ENCODE measurements around the gene SNRPA. TPM values are rescaled to one million over a fixed set of nuclear protein-coding genes. Genes with fewer than 3 reads are reported as not detected.

The SNRPA gene
- polyA plus RNA-seq, 3 donors: 27.9 to 78.3 (median 44.2) TPM

GRCh38 chr19:40741527-40742390, 9.2 kb upstream of the SNRPA start:
- intact Hi-C loops (cut with micrococcal nuclease): no loop called here
- TF ChIP-seq, protein P1, sequence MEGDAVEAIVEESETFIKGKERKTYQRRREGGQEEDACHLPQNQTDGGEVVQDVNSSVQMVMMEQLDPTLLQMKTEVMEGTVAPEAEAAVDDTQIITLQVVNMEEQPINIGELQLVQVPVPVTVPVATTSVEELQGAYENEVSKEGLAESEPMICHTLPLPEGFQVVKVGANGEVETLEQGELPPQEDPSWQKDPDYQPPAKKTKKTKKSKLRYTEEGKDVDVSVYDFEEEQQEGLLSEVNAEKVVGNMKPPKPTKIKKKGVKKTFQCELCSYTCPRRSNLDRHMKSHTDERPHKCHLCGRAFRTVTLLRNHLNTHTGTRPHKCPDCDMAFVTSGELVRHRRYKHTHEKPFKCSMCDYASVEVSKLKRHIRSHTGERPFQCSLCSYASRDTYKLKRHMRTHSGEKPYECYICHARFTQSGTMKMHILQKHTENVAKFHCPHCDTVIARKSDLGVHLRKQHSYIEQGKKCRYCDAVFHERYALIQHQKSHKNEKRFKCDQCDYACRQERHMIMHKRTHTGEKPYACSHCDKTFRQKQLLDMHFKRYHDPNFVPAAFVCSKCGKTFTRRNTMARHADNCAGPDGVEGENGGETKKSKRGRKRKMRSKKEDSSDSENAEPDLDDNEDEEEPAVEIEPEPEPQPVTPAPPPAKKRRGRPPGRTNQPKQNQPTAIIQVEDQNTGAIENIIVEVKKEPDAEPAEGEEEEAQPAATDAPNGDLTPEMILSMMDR (IDR thresholded peaks at IDR 0.05): no peak
- H3K4me1 Mint-ChIP-seq: peaks cover 6% of the 10 kb centered on the region
- Histone ChIP-seq H2AFZ (ENCODE audit: insufficient read depth, low read depth, low read length, poor library complexity, severe bottlenecking) (no peak overlapping the region), H3K79me2 (ENCODE audit: insufficient read depth, low read length) (peaks cover under 1% of the 10 kb centered on the region), H4K20me1 (ENCODE audit: insufficient read depth, low read length) (no peaks in the 10 kb centered on the region), H3K27ac (ENCODE audit: low read depth in 1 of 2, low read length in 2 of 2) (peak overlapping the region in 1 of 2 donors; percentile 36), H3K4me1 (ENCODE audit: control insufficient read depth in 1 of 2, insufficient read depth in 2 of 2, low read length in 2 of 2) (no peaks in the 10 kb centered on the region), H3K9me3 (replicated peaks in 1 of 2; ENCODE audit: control insufficient read depth in 1 of 2, insufficient read depth in 1 of 2, low read length in 2 of 2) (no peaks in the 10 kb centered on the region), H3K27me3 (ENCODE audit: control insufficient read depth in 2 of 2, insufficient read depth in 2 of 2, low read length in 2 of 2) (no peaks in the 10 kb centered on the region), H3K36me3 (replicated peaks in 1 of 2; ENCODE audit: control insufficient read depth in 1 of 2, insufficient read depth in 2 of 2, low read length in 2 of 2) (peaks cover 41 to 46% of the 10 kb centered on the region in 2 donors), H3K9ac (ENCODE audit: insufficient read depth, low read length, poor library complexity, severe bottlenecking) (no peak overlapping the region), H3K4me3 (replicated peaks in 1 of 3; ENCODE audit: low read depth in 2 of 3, low read length in 3 of 3) (no peak overlapping the region), H3K4me2 (replicated peaks; ENCODE audit: extremely low read depth, low read length, poor library complexity, severe bottlenecking) (no peak overlapping the region)
- no peak overlapping the region for H3K4me3 Mint-ChIP-seq
- 75% methylated on average over 10 of the region's 10 CpGs for WGBS (ENCODE audit: insufficient coverage)
- peaks cover 0 to 3% (median 0%) of the 10 kb centered on the region in 7 donors for H3K9me3 Mint-ChIP-seq
- H3K36me3 Mint-ChIP-seq: peaks cover 39 to 56% of the 10 kb centered on the region in 2 donors
- peak overlapping the region; percentile 5 to 77 (median 46) for H3K27ac Mint-ChIP-seq
- peak in 1 of 3 donors; percentile 29 for DNase-seq
- peaks cover 0 to 1% (median 0%) of the 10 kb centered on the region in 3 donors for H3K27me3 Mint-ChIP-seq (ENCODE audit: low read depth in 3 of 3)

- no peak overlapping the region for H3K4me3 ChIP-seq (replicated peaks in 1 of 3; ENCODE audit: low read depth in 2 of 3, low read length in 3 of 3)
- DNase-seq: no peak
- H3K4me3 Mint-ChIP-seq: no peak overlapping the region
- peak overlapping the region in 1 of 2 donors; percentile 36 for H3K27ac ChIP-seq (ENCODE audit: low read depth in 1 of 2, low read length in 2 of 2)
- H3K9me3 ChIP-seq (replicated peaks in 1 of 2; ENCODE audit: control insufficient read depth in 1 of 2, insufficient read depth in 1 of 2, low read length in 2 of 2): no peaks in the 10 kb centered on the region
- peaks cover 6% of the 10 kb centered on the region for H3K4me1 Mint-ChIP-seq
- H4K20me1 ChIP-seq (ENCODE audit: insufficient read depth, low read length): no peaks in the 10 kb centered on the region
- H3K9me3 Mint-ChIP-seq: peaks cover 0 to 3% (median 0%) of the 10 kb centered on the region in 7 donors
- intact Hi-C loops (cut with micrococcal nuclease): no loop called here
- TF ChIP-seq, protein P1 (IDR thresholded peaks at IDR 0.05): no peak
- H3K4me2 ChIP-seq (replicated peaks; ENCODE audit: extremely low read depth, low read length, poor library complexity, severe bottlenecking): no peak overlapping the region
- H3K27me3 Mint-ChIP-seq (ENCODE audit: low read depth in 3 of 3): peaks cover 0 to 1% (median 0%) of the 10 kb centered on the region in 3 donors
- H3K36me3 ChIP-seq (replicated peaks in 1 of 2; ENCODE audit: control insufficient read depth in 1 of 2, insufficient read depth in 2 of 2, low read length in 2 of 2): peaks cover 34 to 38% of the 10 kb centered on the region in 2 donors
- H2AFZ ChIP-seq (ENCODE audit: insufficient read depth, low read depth, low read length, poor library complexity, severe bottlenecking): no peak overlapping the region
- 98% methylated on average over 16 of the region's 17 CpGs for WGBS (ENCODE audit: insufficient coverage)
- H3K27ac Mint-ChIP-seq: peak overlapping the region in 1 of 7 donors; percentile 8
- peaks cover 5% of the 10 kb centered on the region for H3K79me2 ChIP-seq (ENCODE audit: insufficient read depth, low read length)
- peaks cover 0 to under 1% of the 10 kb centered on the region in 2 donors for H3K4me1 ChIP-seq (ENCODE audit: control insufficient read depth in 1 of 2, insufficient read depth in 2 of 2, low read length in 2 of 2)
- H3K27me3 ChIP-seq (ENCODE audit: control insufficient read depth in 2 of 2, insufficient read depth in 2 of 2, low read length in 2 of 2): no peaks in the 10 kb centered on the region
- H3K36me3 Mint-ChIP-seq: peaks cover 32 to 49% of the 10 kb centered on the region in 2 donors
- H3K9ac ChIP-seq (ENCODE audit: insufficient read depth, low read length, poor library complexity, severe bottlenecking): no peak overlapping the region
These were observed 8.5 kb upstream of the SNRPA start for GRCh38 chr19:40742477-40742876.

Measured in CD14-positive monocyte (primary cell).